ENCODE measurements around the gene BTNL2.

DNA sequence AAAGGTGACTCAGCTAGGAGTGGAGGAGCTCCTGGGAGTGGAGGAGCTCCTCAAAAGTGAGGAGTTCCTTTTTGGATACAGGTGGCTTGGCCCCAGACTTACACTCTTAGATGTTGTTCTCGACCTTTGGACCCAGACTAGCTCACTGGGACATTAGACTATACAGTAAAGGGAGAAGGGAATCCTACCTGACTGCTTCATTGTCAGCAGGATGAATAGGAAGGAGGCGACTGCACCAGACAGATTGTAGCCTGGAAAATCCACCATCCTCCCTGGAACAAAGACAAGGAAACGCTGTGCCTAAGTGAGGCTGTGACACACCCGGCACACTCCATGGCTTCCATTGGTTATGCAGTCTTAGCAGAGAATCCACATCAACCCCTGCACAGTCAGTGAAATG is at the start of gene BTNL2:
- TF ChIP-seq, protein P1, sequence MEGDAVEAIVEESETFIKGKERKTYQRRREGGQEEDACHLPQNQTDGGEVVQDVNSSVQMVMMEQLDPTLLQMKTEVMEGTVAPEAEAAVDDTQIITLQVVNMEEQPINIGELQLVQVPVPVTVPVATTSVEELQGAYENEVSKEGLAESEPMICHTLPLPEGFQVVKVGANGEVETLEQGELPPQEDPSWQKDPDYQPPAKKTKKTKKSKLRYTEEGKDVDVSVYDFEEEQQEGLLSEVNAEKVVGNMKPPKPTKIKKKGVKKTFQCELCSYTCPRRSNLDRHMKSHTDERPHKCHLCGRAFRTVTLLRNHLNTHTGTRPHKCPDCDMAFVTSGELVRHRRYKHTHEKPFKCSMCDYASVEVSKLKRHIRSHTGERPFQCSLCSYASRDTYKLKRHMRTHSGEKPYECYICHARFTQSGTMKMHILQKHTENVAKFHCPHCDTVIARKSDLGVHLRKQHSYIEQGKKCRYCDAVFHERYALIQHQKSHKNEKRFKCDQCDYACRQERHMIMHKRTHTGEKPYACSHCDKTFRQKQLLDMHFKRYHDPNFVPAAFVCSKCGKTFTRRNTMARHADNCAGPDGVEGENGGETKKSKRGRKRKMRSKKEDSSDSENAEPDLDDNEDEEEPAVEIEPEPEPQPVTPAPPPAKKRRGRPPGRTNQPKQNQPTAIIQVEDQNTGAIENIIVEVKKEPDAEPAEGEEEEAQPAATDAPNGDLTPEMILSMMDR (IDR thresholded peaks at IDR 0.05; ENCODE audit: low read depth, low read length) = no peak
- no peak for TF ChIP-seq EZH2phosphoT487 (IDR thresholded peaks at IDR 0.05; ENCODE audit: low read depth)
